OCI-LY1 (cell line): ENCODE data around the gene KCTD16.
A peak's percentile ranks its signal among the peaks of the same experiment; 100 is the strongest.

ENCODE experiments used
- H2AFZ ChIP-seq: fragments of 200-600 bp; sonication (generic), shearing (Covaris generic); 2 replicates; pipeline ENCODE4 v1.6.0; 2014; ENCODE audit warnings: antibody characterized with exemption, mild to moderate bottlenecking, low read length
- H3F3A ChIP-seq: fragments of 200-600 bp; sonication (generic), shearing (Covaris generic); 2 replicates; pipeline ENCODE4 v1.6.0; 2014; ENCODE audit warnings: mild to moderate bottlenecking, antibody characterized with exemption, low read length, moderate library complexity; ENCODE audit not compliant: insufficient read depth
- H3K27ac ChIP-seq: fragments of 200-600 bp; sonication (generic); 2 replicates; pipeline ENCODE4 v1.5.1; 2014; ENCODE audit warnings: low read length, mixed run types, mild to moderate bottlenecking, low read depth; ENCODE audit not compliant: poor library complexity, severe bottlenecking
- H3K27me3 ChIP-seq: fragments of 200-600 bp; sonication (generic); 2 replicates; pipeline ENCODE4 v1.6.0; 2014; ENCODE audit warnings: antibody characterized with exemption, mild to moderate bottlenecking, low read length, moderate library complexity; ENCODE audit not compliant: insufficient read depth
- H3K36me3 ChIP-seq: fragments of 200-600 bp; sonication (generic); 2 replicates; pipeline ENCODE4 v1.6.1; 2014; ENCODE audit warnings: mild to moderate bottlenecking, antibody characterized with exemption, low read length, moderate library complexity, mixed read lengths; ENCODE audit not compliant: insufficient read depth
- H3K4me1 ChIP-seq: fragments of 200-600 bp; sonication (generic); 2 replicates; pipeline ENCODE4 v1.5.1; 2014; ENCODE audit warnings: mild to moderate bottlenecking, low read length, moderate library complexity; ENCODE audit not compliant: insufficient read depth, severe bottlenecking
- H3K4me2 ChIP-seq: fragments of 200-600 bp; sonication (generic), shearing (Covaris generic); 2 replicates; pipeline ENCODE4 v1.6.1; 2014; ENCODE audit warnings: low read length
- H3K4me3 ChIP-seq: fragments of 200-600 bp; sonication (generic); 2 replicates; pipeline ENCODE4 v1.5.1; 2014; ENCODE audit warnings: low read length, low read depth, mild to moderate bottlenecking, mixed read lengths; ENCODE audit not compliant: poor library complexity, severe bottlenecking
- H3K79me2 ChIP-seq: fragments of 200-600 bp; shearing (Covaris generic); 2 replicates; pipeline ENCODE4 v1.6.1; 2016; ENCODE audit warnings: mixed run types, low read length, mixed read lengths; ENCODE audit not compliant: insufficient read depth
- H3K9ac ChIP-seq: fragments of 200-600 bp; sonication (generic), shearing (Covaris generic); 2 replicates; pipeline ENCODE4 v1.6.1; 2014; ENCODE audit warnings: mild to moderate bottlenecking, low read length, mixed read lengths
- H3K9me2 ChIP-seq: fragments of 200-600 bp; sonication (generic), shearing (Covaris generic); 2 replicates; pipeline ENCODE4 v1.6.1; 2014; ENCODE audit warnings: low read depth, mild to moderate bottlenecking, low read length, mixed read lengths
- H3K9me3 ChIP-seq: fragments of 200-600 bp; shearing (Covaris generic); 2 replicates; pipeline ENCODE4 v1.6.1; 2014; ENCODE audit warnings: low read length, mixed read lengths
- H4K20me1 ChIP-seq: fragments of 200-600 bp; sonication (generic), shearing (Covaris generic); 2 replicates; pipeline ENCODE4 v1.6.0; 2016; ENCODE audit warnings: mild to moderate bottlenecking, low read length; ENCODE audit not compliant: insufficient read depth
- CTCF ChIP-seq: fragments of 200-600 bp; sonication (generic), shearing (Covaris generic); IDR thresholded peaks from 2 replicates; pipeline ENCODE4 v1.5.1; 2017; ENCODE audit warnings: mild to moderate bottlenecking, antibody characterized with exemption, low read length, moderate library complexity, mixed read lengths
- EZH2 ChIP-seq: fragments of 200-600 bp; sonication (generic), shearing (Covaris generic); IDR thresholded peaks from 2 replicates; pipeline ENCODE4 v1.8.0; 2017; ENCODE audit warnings: borderline replicate concordance, mixed run types, mild to moderate bottlenecking, antibody characterized with exemption, low read length, moderate library complexity, mixed read lengths

The KCTD16 gene

GRCh38 chr5:144331361-144331760 lies 160.7 kb downstream of the KCTD16 start:
- Histone ChIP-seq H3K4me2 (no peak overlapping the region), H3K79me2 (no peaks in the 10 kb centered on the region), H4K20me1 (no peaks in the 10 kb centered on the region), H3K9me2 (no peaks in the 10 kb centered on the region), H3K4me3 (no peak overlapping the region), H3K27ac (no peak overlapping the region), H3K36me3 (no peaks in the 10 kb centered on the region), H3F3A (no peaks in the 10 kb centered on the region), H3K4me1 (peaks cover 5% of the 10 kb centered on the region), H3K27me3 (no peaks in the 10 kb centered on the region), H3K9ac (no peak overlapping the region), H3K9me3 (no peaks in the 10 kb centered on the region), H2AFZ (no peak overlapping the region)
- TF ChIP-seq CTCF (no peak), EZH2 (no peak)

- H3K9me3 ChIP-seq = no peaks in the 10 kb centered on the region
- H3K79me2 ChIP-seq = no peaks in the 10 kb centered on the region
- H2AFZ ChIP-seq = no peak overlapping the region
- no peak overlapping the region for H3K4me3 ChIP-seq
- peaks cover 5% of the 10 kb centered on the region for H3K4me1 ChIP-seq
- no peaks in the 10 kb centered on the region for H4K20me1 ChIP-seq
- TF ChIP-seq EZH2 (no peak), CTCF (peak; percentile 40; the same call in 1 of the 2 replicates)
- H3K27me3 ChIP-seq = no peaks in the 10 kb centered on the region
- H3K4me2 ChIP-seq = no peak overlapping the region
- H3K9ac ChIP-seq = no peak overlapping the region
- no peak overlapping the region for H3K27ac ChIP-seq
- no peaks in the 10 kb centered on the region for H3K9me2 ChIP-seq
- no peaks in the 10 kb centered on the region for H3K36me3 ChIP-seq
- H3F3A ChIP-seq = no peaks in the 10 kb centered on the region
These were observed 161.6 kb downstream of the KCTD16 start for GRCh38 chr5:144332265-144332664.

- TF ChIP-seq EZH2 (no peak), CTCF (no peak)
- Histone ChIP-seq H3K9me2 (no peaks in the 10 kb centered on the region), H3K4me3 (no peak overlapping the region), H3K36me3 (no peaks in the 10 kb centered on the region), H3K4me2 (no peak overlapping the region), H3K4me1 (peaks cover 5% of the 10 kb centered on the region), H3K79me2 (no peaks in the 10 kb centered on the region), H4K20me1 (no peaks in the 10 kb centered on the region), H3F3A (no peaks in the 10 kb centered on the region), H3K27me3 (no peaks in the 10 kb centered on the region), H3K9ac (no peak overlapping the region), H3K9me3 (no peaks in the 10 kb centered on the region), H3K27ac (peak overlapping the region; percentile 23), H2AFZ (no peak overlapping the region)
These were observed 162.8 kb downstream of the KCTD16 start for GRCh38 chr5:144333336-144333920.
